T-helper 17 cell (primary cell): ENCODE results near the gene PPP1R9A. TPM values are rescaled to one million over a fixed set of nuclear protein-coding genes. Genes with fewer than 3 reads are reported as not detected.
"Not testable (repeated sequence)": the region's sequence is repeated elsewhere in the genome, so short reads cannot be mapped to it uniquely, and the experiment has no call there.

Experiments used
- ATAC-seq: fragments of 150-1000 bp; cut with Tn5 transposase; 2 replicates; pipeline ENCODE4 v1.10.0; 2021; ENCODE audit warnings: mild to moderate bottlenecking, moderate library complexity
- DNase-seq, 3 donors: peaks; one replicate each; pipeline versions ENCODE4 v3.0.0 to v3.0.0-alpha.2; 2020 to 2021
- H3K9me3 ChIP-seq: one replicate; pipeline ENCODE4 v1.7.0; 2013; ENCODE audit warnings: low read length, mild to moderate bottlenecking; ENCODE audit not compliant: control insufficient read depth, poor library complexity, severe bottlenecking
- H3K27ac Mint-ChIP-seq: one replicate; pipeline ENCODE4 v1.8.0; 2022; ENCODE audit warnings: mild to moderate bottlenecking, moderate library complexity, mixed read lengths
- H3K27me3 Mint-ChIP-seq: one replicate; pipeline ENCODE4 v1.8.0; 2022; ENCODE audit warnings: mixed read lengths
- H3K36me3 Mint-ChIP-seq: one replicate; pipeline ENCODE4 v1.8.0; 2022; ENCODE audit warnings: low read depth, mixed read lengths
- H3K4me1 Mint-ChIP-seq: one replicate; pipeline ENCODE4 v1.8.0; 2022; ENCODE audit warnings: mild to moderate bottlenecking, mixed read lengths
- H3K4me3 Mint-ChIP-seq: one replicate; pipeline ENCODE4 v1.8.0; 2022; ENCODE audit warnings: mild to moderate bottlenecking, moderate library complexity, mixed read lengths
- total RNA-seq, 4 donors: library from RNA in 2 of 4; stranded (reverse) in 2 of 4; gene quantifications; one replicate each; pipeline ENCODE4 v1.2.3 and lab custom pipeline; 2022 to 2026

Gene PPP1R9A
- total RNA-seq, 2 donors from 2014 or later, result 0.02 to 0.08 TPM

- Mint-ChIP-seq H3K4me1 (no peaks in the 10 kb centered on the region), H3K36me3 (no peaks in the 10 kb centered on the region), H3K27ac (no peak overlapping the region), H3K27me3 (no peaks in the 10 kb centered on the region), H3K4me3 (no peak overlapping the region)
- DNase-seq, result no peak
- ATAC-seq, result no peak
- H3K9me3 ChIP-seq, result no peaks in the 10 kb centered on the region
Measured at GRCh38 chr7:95001815-95002561, 94.6 kb downstream of the PPP1R9A start.

GRCh38 chr7:95002775-95003174 is 95.4 kb downstream of the PPP1R9A start:
- ATAC-seq (no peak), DNase-seq (no peak)
- Mint-ChIP-seq H3K27me3 (no peaks in the 10 kb centered on the region), H3K4me3 (no peak overlapping the region), H3K4me1 (no peaks in the 10 kb centered on the region), H3K36me3 (no peaks in the 10 kb centered on the region), H3K27ac (no peak overlapping the region)
- no peaks in the 10 kb centered on the region for H3K9me3 ChIP-seq

GRCh38 chr7:95004618-95005247 is 97.3 kb downstream of the PPP1R9A start:
- ATAC-seq (no peak), DNase-seq (no peak)
- Mint-ChIP-seq H3K4me3 (no peak overlapping the region), H3K27me3 (no peaks in the 10 kb centered on the region), H3K4me1 (no peaks in the 10 kb centered on the region), H3K27ac (no peak overlapping the region), H3K36me3 (no peaks in the 10 kb centered on the region)
- no peaks in the 10 kb centered on the region for H3K9me3 ChIP-seq

GRCh38 chr7:95006010-95006409 is 98.6 kb downstream of the PPP1R9A start:
- ATAC-seq, result no peak
- H3K4me1 Mint-ChIP-seq, result no peaks in the 10 kb centered on the region

GRCh38 chr7:95008773-95009172 is 101.4 kb downstream of the PPP1R9A start:
- H3K9me3 ChIP-seq, H3K4me1 Mint-ChIP-seq, H3K36me3 Mint-ChIP-seq, DNase-seq, ATAC-seq, H3K27me3 Mint-ChIP-seq, H3K4me3 Mint-ChIP-seq, H3K27ac Mint-ChIP-seq: not testable (repeated sequence)

More at GRCh38 chr7:95006010-95006409, 98.6 kb downstream of the PPP1R9A start:
- no peak overlapping the region for H3K4me3 Mint-ChIP-seq
- H3K27ac Mint-ChIP-seq, result no peak overlapping the region
- no peaks in the 10 kb centered on the region for H3K27me3 Mint-ChIP-seq
- H3K36me3 Mint-ChIP-seq, result no peaks in the 10 kb centered on the region
- no peak for DNase-seq
- no peaks in the 10 kb centered on the region for H3K9me3 ChIP-seq

- H3K27me3 Mint-ChIP-seq, result no peaks in the 10 kb centered on the region
- no peaks in the 10 kb centered on the region for H3K36me3 Mint-ChIP-seq
- H3K9me3 ChIP-seq, result no peaks in the 10 kb centered on the region
- H3K4me1 Mint-ChIP-seq, result no peaks in the 10 kb centered on the region
- H3K4me3 Mint-ChIP-seq, result no peak overlapping the region
- DNase-seq, result no peak
- no peak overlapping the region for H3K27ac Mint-ChIP-seq
- ATAC-seq, result no peak
Measured at GRCh38 chr7:95011146-95011928, 103.9 kb downstream of the PPP1R9A start.

GRCh38 chr7:95011995-95012394 is 104.6 kb downstream of the PPP1R9A start:
- ATAC-seq, result no peak

GRCh38 chr7:95018021-95018420 is 110.6 kb downstream of the PPP1R9A start:
- no peak overlapping the region for H3K27ac Mint-ChIP-seq
- H3K36me3 Mint-ChIP-seq, result no peaks in the 10 kb centered on the region
- no peak for DNase-seq
- H3K9me3 ChIP-seq, result no peaks in the 10 kb centered on the region
- ATAC-seq, result no peak
- H3K4me3 Mint-ChIP-seq, result no peak overlapping the region
- no peaks in the 10 kb centered on the region for H3K4me1 Mint-ChIP-seq
- no peaks in the 10 kb centered on the region for H3K27me3 Mint-ChIP-seq

More at GRCh38 chr7:95011995-95012394, 104.6 kb downstream of the PPP1R9A start:
- H3K27ac Mint-ChIP-seq, result no peak overlapping the region
- no peaks in the 10 kb centered on the region for H3K9me3 ChIP-seq
- DNase-seq, result no peak
- no peaks in the 10 kb centered on the region for H3K27me3 Mint-ChIP-seq
- H3K4me1 Mint-ChIP-seq, result no peaks in the 10 kb centered on the region
- H3K4me3 Mint-ChIP-seq, result no peak overlapping the region
- no peaks in the 10 kb centered on the region for H3K36me3 Mint-ChIP-seq

GRCh38 chr7:95026018-95026417 is 118.6 kb downstream of the PPP1R9A start:
- H3K27me3 Mint-ChIP-seq, result no peaks in the 10 kb centered on the region
- no peak overlapping the region for H3K4me3 Mint-ChIP-seq
- DNase-seq (no peak), ATAC-seq (no peak)
- no peaks in the 10 kb centered on the region for H3K9me3 ChIP-seq
- H3K4me1 Mint-ChIP-seq, result no peaks in the 10 kb centered on the region
- no peaks in the 10 kb centered on the region for H3K36me3 Mint-ChIP-seq
- H3K27ac Mint-ChIP-seq, result no peak overlapping the region

- DNase-seq (no peak), ATAC-seq (no peak)
- H3K36me3 Mint-ChIP-seq, result no peaks in the 10 kb centered on the region
- H3K9me3 ChIP-seq, result no peaks in the 10 kb centered on the region
- no peak overlapping the region for H3K4me3 Mint-ChIP-seq
- H3K27ac Mint-ChIP-seq, result no peak overlapping the region
- no peaks in the 10 kb centered on the region for H3K4me1 Mint-ChIP-seq
- no peaks in the 10 kb centered on the region for H3K27me3 Mint-ChIP-seq
Measured at GRCh38 chr7:95026421-95027072, 119.2 kb downstream of the PPP1R9A start.

- Mint-ChIP-seq H3K27ac (no peak overlapping the region), H3K27me3 (no peaks in the 10 kb centered on the region), H3K4me1 (no peaks in the 10 kb centered on the region), H3K4me3 (no peak overlapping the region), H3K36me3 (no peaks in the 10 kb centered on the region)
- no peaks in the 10 kb centered on the region for H3K9me3 ChIP-seq
- DNase-seq (no peak), ATAC-seq (no peak)
Measured at GRCh38 chr7:95027234-95027872, 120.0 kb downstream of the PPP1R9A start.

GRCh38 chr7:95028683-95029082 is 121.3 kb downstream of the PPP1R9A start:
- Mint-ChIP-seq H3K27ac (no peak overlapping the region), H3K4me1 (no peaks in the 10 kb centered on the region), H3K27me3 (no peaks in the 10 kb centered on the region), H3K4me3 (no peak overlapping the region), H3K36me3 (no peaks in the 10 kb centered on the region)
- DNase-seq (no peak), ATAC-seq (no peak)
- no peaks in the 10 kb centered on the region for H3K9me3 ChIP-seq

- Mint-ChIP-seq H3K4me1 (no peaks in the 10 kb centered on the region), H3K36me3 (no peaks in the 10 kb centered on the region), H3K27ac (no peak overlapping the region), H3K4me3 (no peak overlapping the region), H3K27me3 (no peaks in the 10 kb centered on the region)
- DNase-seq (no peak), ATAC-seq (no peak)
- H3K9me3 ChIP-seq, result no peaks in the 10 kb centered on the region
Measured at GRCh38 chr7:95035295-95035694, 127.9 kb downstream of the PPP1R9A start.
